A673 (cell line): ENCODE measurements around the gene SIK1. TPM values are rescaled to one million over a fixed set of nuclear protein-coding genes. Genes with fewer than 3 reads are reported as not detected.
A peak's percentile ranks its signal among the peaks of the same experiment; 100 is the strongest.

Source experiments
- BruUV-seq: library from RNA; stranded (reverse); fragments of 400-500 nt; replicated peaks from 2 replicates; lab custom pipeline; 2021; lab: Mats Ljungman, UMichigan
- CTCF ChIA-PET: fragments of 300-600 bp; sonication (Branson Sonifier 250); formaldehyde crosslinking; loops from one replicate; lab custom pipeline; 2022; ENCODE audit warnings: antibody characterized with exemption; lab: Charles Lee
- POLR2A ChIA-PET: fragments of 300-600 bp; sonication (Branson Sonifier 250); formaldehyde crosslinking; loops from one replicate; lab custom pipeline; 2022; ENCODE audit warnings: antibody characterized with exemption; ENCODE audit not compliant: low non-redundant PET; lab: Charles Lee
- DNase-seq: peaks from one replicate; pipeline ENCODE4 v3.0.0-alpha.2; 2015; ENCODE audit warnings: low spot score
- H3K27ac ChIP-seq: fragments of 200-600 bp; sonication (generic); 2 replicates; pipeline ENCODE4 v1.5.1; 2016; ENCODE audit warnings: mixed run types, low read depth, mild to moderate bottlenecking, mixed read lengths, antibody characterized with exemption, low read length; ENCODE audit not compliant: poor library complexity, severe bottlenecking
- H3K27me3 ChIP-seq: fragments of 200-600 bp; sonication (generic); replicated peaks from 2 replicates; pipeline ENCODE4 v1.6.1; 2017; ENCODE audit warnings: mixed run types, low read depth, mild to moderate bottlenecking, mixed read lengths, antibody characterized with exemption, low read length; ENCODE audit not compliant: insufficient read depth, poor library complexity
- H3K36me3 ChIP-seq: fragments of 200-600 bp; sonication (generic); 2 replicates; pipeline ENCODE4 v1.6.1; 2016; ENCODE audit warnings: mixed run types, mild to moderate bottlenecking, mixed read lengths, antibody characterized with exemption, low read length; ENCODE audit not compliant: insufficient read depth, poor library complexity, severe bottlenecking
- H3K4me1 ChIP-seq: fragments of 200-600 bp; sonication (generic); 2 replicates; pipeline ENCODE4 v1.6.1; 2017; ENCODE audit warnings: mixed run types, mild to moderate bottlenecking, mixed read lengths, antibody characterized with exemption, low read length; ENCODE audit not compliant: insufficient read depth, poor library complexity, severe bottlenecking
- H3K4me3 ChIP-seq: fragments of 200-600 bp; sonication (generic); 2 replicates; pipeline ENCODE4 v1.5.1; 2016; ENCODE audit warnings: low read depth, mixed run types, mild to moderate bottlenecking, mixed read lengths, low read length; ENCODE audit not compliant: poor library complexity, severe bottlenecking
- H3K9me3 ChIP-seq: fragments of 200-600 bp; sonication (generic); 2 replicates; pipeline ENCODE4 v1.6.1; 2016; ENCODE audit warnings: mixed run types, low read depth, mild to moderate bottlenecking, mixed read lengths, antibody characterized with exemption, low read length; ENCODE audit not compliant: poor library complexity, severe bottlenecking
- EZH2 ChIP-seq: fragments of 200-600 bp; sonication (generic); IDR thresholded peaks from 2 replicates; pipeline ENCODE4 v1.6.1; 2017; ENCODE audit warnings: borderline replicate concordance, low read depth, mild to moderate bottlenecking, mixed read lengths, antibody characterized with exemption, low read length; ENCODE audit not compliant: poor library complexity, severe bottlenecking
- intact Hi-C: fragments of 100-400 bp; cut with micrococcal nuclease; formaldehyde crosslinking; loops from one replicate; pipeline ENCODE4 v1.10.0; 2022; ENCODE audit not compliant: unreplicated experiment
- total RNA-seq: library from RNA; stranded (reverse); gene quantifications from 2 replicates; pipeline ENCODE4 v1.2.3, GENCODE V29; 2021
- TF ChIP-seq, protein P1 (sequence below): fragments of 300-800, 200-600 bp; sonication (generic); conservative IDR thresholded peaks from 2 replicates; pipeline ENCODE4 v1.5.1; 2017; ENCODE audit warnings: low read depth, mild to moderate bottlenecking, antibody characterized with exemption, low read length, moderate library complexity, mixed read lengths

The SIK1 gene
- total RNA-seq, 1 experiment from 2014 or later: 4.2 TPM

- ChIA-PET POLR2A (no interaction called here), CTCF (no interaction called here)
- Histone ChIP-seq H3K27me3 (no peaks in the 10 kb centered on the region), H3K4me1 (peaks cover 19% of the 10 kb centered on the region), H3K27ac (no peak overlapping the region), H3K36me3 (no peaks in the 10 kb centered on the region), H3K9me3 (no peaks in the 10 kb centered on the region), H3K4me3 (no peak overlapping the region)
- no TSS peak for BruUV-seq
- intact Hi-C loops: no loop called here
- peak; percentile 51 for DNase-seq
- TF ChIP-seq, protein P1, sequence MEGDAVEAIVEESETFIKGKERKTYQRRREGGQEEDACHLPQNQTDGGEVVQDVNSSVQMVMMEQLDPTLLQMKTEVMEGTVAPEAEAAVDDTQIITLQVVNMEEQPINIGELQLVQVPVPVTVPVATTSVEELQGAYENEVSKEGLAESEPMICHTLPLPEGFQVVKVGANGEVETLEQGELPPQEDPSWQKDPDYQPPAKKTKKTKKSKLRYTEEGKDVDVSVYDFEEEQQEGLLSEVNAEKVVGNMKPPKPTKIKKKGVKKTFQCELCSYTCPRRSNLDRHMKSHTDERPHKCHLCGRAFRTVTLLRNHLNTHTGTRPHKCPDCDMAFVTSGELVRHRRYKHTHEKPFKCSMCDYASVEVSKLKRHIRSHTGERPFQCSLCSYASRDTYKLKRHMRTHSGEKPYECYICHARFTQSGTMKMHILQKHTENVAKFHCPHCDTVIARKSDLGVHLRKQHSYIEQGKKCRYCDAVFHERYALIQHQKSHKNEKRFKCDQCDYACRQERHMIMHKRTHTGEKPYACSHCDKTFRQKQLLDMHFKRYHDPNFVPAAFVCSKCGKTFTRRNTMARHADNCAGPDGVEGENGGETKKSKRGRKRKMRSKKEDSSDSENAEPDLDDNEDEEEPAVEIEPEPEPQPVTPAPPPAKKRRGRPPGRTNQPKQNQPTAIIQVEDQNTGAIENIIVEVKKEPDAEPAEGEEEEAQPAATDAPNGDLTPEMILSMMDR: no peak
- no peak for TF ChIP-seq EZH2
Observed at GRCh38 chr21:43369124-43369523, 57.8 kb downstream of the SIK1 start.

- POLR2A ChIA-PET: no interaction called here
- CTCF ChIA-PET: no interaction called here
- Histone ChIP-seq H3K9me3 (no peaks in the 10 kb centered on the region), H3K27me3 (no peaks in the 10 kb centered on the region), H3K4me1 (peaks cover 19% of the 10 kb centered on the region), H3K4me3 (no peak overlapping the region), H3K36me3 (no peaks in the 10 kb centered on the region), H3K27ac (no peak overlapping the region)
- intact Hi-C loops: no loop called here
- no TSS peak for BruUV-seq
- TF ChIP-seq, protein P1: no peak
- TF ChIP-seq EZH2: no peak
- DNase-seq: no peak
Observed at GRCh38 chr21:43368685-43369084, 58.2 kb downstream of the SIK1 start.

DNA sequence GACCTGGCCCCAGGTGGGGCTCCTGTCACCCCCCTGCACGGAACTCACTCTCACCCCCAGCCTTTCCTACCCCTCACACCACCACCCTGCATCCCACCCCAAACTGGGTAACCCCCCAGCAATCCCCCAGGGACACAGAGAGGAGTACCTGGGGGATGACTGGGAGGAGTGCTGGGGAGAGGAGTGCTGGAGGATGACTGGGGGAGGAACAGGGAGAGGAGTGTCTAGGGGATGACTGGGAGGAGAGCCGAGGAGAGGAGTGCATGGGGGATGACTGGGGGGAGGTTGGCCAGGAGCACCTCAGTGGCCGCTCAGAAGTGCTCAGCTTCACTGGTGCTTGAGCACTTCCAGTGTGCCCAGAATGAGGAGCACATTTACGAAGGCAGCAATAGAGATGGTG, 59.1 kb downstream of the SIK1 start:
- H3K4me1 ChIP-seq: peaks cover 22% of the 10 kb centered on the region
- TF ChIP-seq, protein P1: no peak
- TF ChIP-seq EZH2: no peak
- intact Hi-C loops: no loop called here
- ChIA-PET POLR2A (no interaction called here), CTCF (no interaction called here)
- no peak overlapping the region for H3K4me3 ChIP-seq
- no peaks in the 10 kb centered on the region for H3K27me3 ChIP-seq
- BruUV-seq: no TSS peak
- no peaks in the 10 kb centered on the region for H3K9me3 ChIP-seq
- no peak for DNase-seq
- no peak overlapping the region for H3K27ac ChIP-seq
- no peaks in the 10 kb centered on the region for H3K36me3 ChIP-seq
